ENCODE results near the gene CDYL2. TPM values are rescaled to one million over a fixed set of nuclear protein-coding genes. Genes with fewer than 3 reads are reported as not detected.
"Not testable (repeated sequence)": the region's sequence is repeated elsewhere in the genome, so short reads cannot be mapped to it uniquely, and the experiment has no call there.

CDYL2 gene
- total RNA-seq, 1 donor from 2014 or later, result 6.0 TPM

- intact Hi-C loops (cut with DNase I); DNase-seq (ENCODE audit: low spot score): not testable (repeated sequence)
Measured at GRCh38 chr16:80815278-80815677, 10.9 kb upstream of the CDYL2 start.

- intact Hi-C loops (cut with DNase I), result no loop called here
- DNase-seq (ENCODE audit: low spot score), result no peak
Measured at GRCh38 chr16:80812593-80812992, 8.2 kb upstream of the CDYL2 start.

- intact Hi-C loops (cut with DNase I), result no loop called here
- no peak for DNase-seq (ENCODE audit: low spot score)
Measured at GRCh38 chr16:80809366-80809765, 5.0 kb upstream of the CDYL2 start.

GRCh38 chr16:80807906-80808305 lies 3.5 kb upstream of the CDYL2 start:
- no peak for DNase-seq (ENCODE audit: low spot score)
- intact Hi-C loops (cut with DNase I), result no loop called here

GRCh38 chr16:80806927-80807340 lies 2.5 kb upstream of the CDYL2 start:
- intact Hi-C loops (cut with DNase I), result no loop called here

GRCh38 chr16:80806289-80806688 lies 1.9 kb upstream of the CDYL2 start:
- intact Hi-C loops (cut with DNase I), result no loop called here
- DNase-seq (ENCODE audit: low spot score), result no peak

More at GRCh38 chr16:80806927-80807340, 2.5 kb upstream of the CDYL2 start:
- no peak for DNase-seq (ENCODE audit: low spot score)

- intact Hi-C loops (cut with DNase I), result no loop called here
- DNase-seq (ENCODE audit: low spot score), result no peak
Measured at GRCh38 chr16:80804056-80804525, 307 bp downstream of the CDYL2 start.

- no peak for DNase-seq (ENCODE audit: low spot score)
- intact Hi-C loops (cut with DNase I), result no loop called here
Measured at GRCh38 chr16:80803339-80804055, 901 bp downstream of the CDYL2 start.

GRCh38 chr16:80802902-80803301 lies 1.5 kb downstream of the CDYL2 start:
- intact Hi-C loops (cut with DNase I), result no loop called here

GRCh38 chr16:80802138-80802537 lies 2.3 kb downstream of the CDYL2 start:
- DNase-seq (ENCODE audit: low spot score), result no peak
- intact Hi-C loops (cut with DNase I), result no loop called here

More at GRCh38 chr16:80802902-80803301, 1.5 kb downstream of the CDYL2 start:
- no peak for DNase-seq (ENCODE audit: low spot score)

GRCh38 chr16:80794071-80794470 lies 10.3 kb downstream of the CDYL2 start:
- intact Hi-C loops (cut with DNase I), result no loop called here
- no peak for DNase-seq (ENCODE audit: low spot score)

- intact Hi-C loops (cut with DNase I), result no loop called here
- DNase-seq (ENCODE audit: low spot score), result no peak
Measured at GRCh38 chr16:80792031-80792430, 12.4 kb downstream of the CDYL2 start.

- DNase-seq (ENCODE audit: low spot score), result no peak
- intact Hi-C loops (cut with DNase I), result no loop called here
Measured at GRCh38 chr16:80791411-80791810, 13.0 kb downstream of the CDYL2 start.

GRCh38 chr16:80790751-80791150 lies 13.6 kb downstream of the CDYL2 start:
- DNase-seq (ENCODE audit: low spot score), result no peak
- intact Hi-C loops (cut with DNase I), result no loop called here

- intact Hi-C loops (cut with DNase I), result no loop called here
- no peak for DNase-seq (ENCODE audit: low spot score)
Measured at GRCh38 chr16:80788027-80788426, 16.4 kb downstream of the CDYL2 start.

GRCh38 chr16:80786561-80786960 lies 17.8 kb downstream of the CDYL2 start:
- intact Hi-C loops (cut with DNase I), result not testable (repeated sequence)

GRCh38 chr16:80784951-80785350 lies 19.4 kb downstream of the CDYL2 start:
- intact Hi-C loops (cut with DNase I), result no loop called here
- no peak for DNase-seq (ENCODE audit: low spot score)

More at GRCh38 chr16:80786561-80786960, 17.8 kb downstream of the CDYL2 start:
- DNase-seq (ENCODE audit: low spot score), result not testable (repeated sequence)

GRCh38 chr16:80778703-80779102 lies 25.7 kb downstream of the CDYL2 start:
- DNase-seq (ENCODE audit: low spot score), result no peak
- intact Hi-C loops (cut with DNase I), result no loop called here

- no peak for DNase-seq (ENCODE audit: low spot score)
- intact Hi-C loops (cut with DNase I), result no loop called here
Measured at GRCh38 chr16:80776856-80777255, 27.5 kb downstream of the CDYL2 start.

GRCh38 chr16:80775450-80775849 lies 28.9 kb downstream of the CDYL2 start:
- DNase-seq (ENCODE audit: low spot score), result no peak
- intact Hi-C loops (cut with DNase I), result no loop called here

- intact Hi-C loops (cut with DNase I), result no loop called here
- DNase-seq (ENCODE audit: low spot score), result no peak
Measured at GRCh38 chr16:80766798-80767197, 37.6 kb downstream of the CDYL2 start.

All from cardiac septum (tissue), 1 donor.